DOHH2 (cell line): ENCODE data around the gene IGSF9B.

Experiments
- CTCF ChIP-seq: fragments of 200-600 bp; sonication (generic); IDR thresholded peaks from one replicate; pipeline ENCODE4 v1.5.1; 2014; ENCODE audit warnings: antibody characterized with exemption, mild to moderate bottlenecking, low read depth, low read length; ENCODE audit not compliant: poor library complexity, severe bottlenecking
- EZH2phosphoT487 ChIP-seq: fragments of 200-600 bp; sonication (generic); IDR thresholded peaks from 2 replicates; pipeline ENCODE4 v1.6.1; 2017; ENCODE audit warnings: borderline replicate concordance, mild to moderate bottlenecking, antibody characterized with exemption, low read length, moderate library complexity, mixed read lengths

GRCh38 chr11:133903056-133903455 is 53.7 kb downstream of the IGSF9B start:
- no peak for TF ChIP-seq CTCF
- TF ChIP-seq EZH2phosphoT487, result no peak
